ENCODE data around the gene NKD1. TPM values are rescaled to one million over a fixed set of nuclear protein-coding genes. Genes with fewer than 3 reads are reported as not detected.

The NKD1 gene, protein sequence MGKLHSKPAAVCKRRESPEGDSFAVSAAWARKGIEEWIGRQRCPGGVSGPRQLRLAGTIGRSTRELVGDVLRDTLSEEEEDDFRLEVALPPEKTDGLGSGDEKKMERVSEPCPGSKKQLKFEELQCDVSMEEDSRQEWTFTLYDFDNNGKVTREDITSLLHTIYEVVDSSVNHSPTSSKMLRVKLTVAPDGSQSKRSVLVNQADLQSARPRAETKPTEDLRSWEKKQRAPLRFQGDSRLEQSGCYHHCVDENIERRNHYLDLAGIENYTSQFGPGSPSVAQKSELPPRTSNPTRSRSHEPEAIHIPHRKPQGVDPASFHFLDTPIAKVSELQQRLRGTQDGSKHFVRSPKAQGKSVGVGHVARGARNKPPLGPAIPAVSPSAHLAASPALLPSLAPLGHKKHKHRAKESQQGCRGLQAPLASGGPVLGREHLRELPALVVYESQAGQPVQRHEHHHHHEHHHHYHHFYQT
- total RNA-seq = under 1 TPM; 0.73 to 0.96 TPM

DNA sequence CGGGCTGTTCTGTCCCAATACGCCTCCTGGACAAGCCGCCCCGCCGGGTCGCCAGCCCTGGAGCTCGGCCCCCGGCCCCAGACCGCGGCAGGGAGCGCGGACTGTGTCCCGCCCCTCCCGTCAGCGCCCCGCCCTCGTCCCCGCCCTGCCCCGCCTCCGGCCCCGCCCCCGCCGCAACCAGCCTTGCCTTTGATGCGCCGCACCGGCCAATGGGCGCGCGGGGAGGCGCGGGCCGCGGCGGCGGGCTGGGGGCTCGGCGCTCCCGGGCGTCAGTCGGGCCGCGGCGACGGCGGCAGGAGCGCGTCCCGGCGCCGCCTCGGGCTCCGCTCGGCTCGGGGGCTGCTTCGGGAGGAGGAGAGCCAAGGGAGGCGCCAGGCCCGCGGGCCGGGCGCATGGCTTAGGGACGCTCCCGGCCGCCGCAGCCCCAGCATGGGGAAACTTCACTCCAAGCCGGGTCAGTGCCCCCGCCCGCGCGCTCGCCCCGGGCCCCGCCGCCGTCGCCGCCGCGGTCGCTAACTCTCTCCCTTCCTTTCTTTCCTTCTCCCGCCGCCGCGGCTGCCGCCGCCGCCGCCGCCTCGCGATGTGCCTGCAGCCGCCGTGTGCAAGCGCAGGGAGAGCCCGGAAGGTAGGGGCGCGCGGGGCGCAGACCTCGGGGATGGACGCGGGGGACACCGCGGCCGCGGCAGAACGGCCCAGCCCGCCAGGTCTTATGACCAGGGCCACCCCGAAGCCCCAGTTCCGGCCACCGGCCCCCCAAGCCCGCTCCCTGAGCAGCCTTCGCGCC is at the start of gene NKD1:
Gene NKD1 (plus strand): TSS at position 272 of the 784 bp plus-strand sequence. CDS start 158 bp downstream, at position 430.

DNA sequence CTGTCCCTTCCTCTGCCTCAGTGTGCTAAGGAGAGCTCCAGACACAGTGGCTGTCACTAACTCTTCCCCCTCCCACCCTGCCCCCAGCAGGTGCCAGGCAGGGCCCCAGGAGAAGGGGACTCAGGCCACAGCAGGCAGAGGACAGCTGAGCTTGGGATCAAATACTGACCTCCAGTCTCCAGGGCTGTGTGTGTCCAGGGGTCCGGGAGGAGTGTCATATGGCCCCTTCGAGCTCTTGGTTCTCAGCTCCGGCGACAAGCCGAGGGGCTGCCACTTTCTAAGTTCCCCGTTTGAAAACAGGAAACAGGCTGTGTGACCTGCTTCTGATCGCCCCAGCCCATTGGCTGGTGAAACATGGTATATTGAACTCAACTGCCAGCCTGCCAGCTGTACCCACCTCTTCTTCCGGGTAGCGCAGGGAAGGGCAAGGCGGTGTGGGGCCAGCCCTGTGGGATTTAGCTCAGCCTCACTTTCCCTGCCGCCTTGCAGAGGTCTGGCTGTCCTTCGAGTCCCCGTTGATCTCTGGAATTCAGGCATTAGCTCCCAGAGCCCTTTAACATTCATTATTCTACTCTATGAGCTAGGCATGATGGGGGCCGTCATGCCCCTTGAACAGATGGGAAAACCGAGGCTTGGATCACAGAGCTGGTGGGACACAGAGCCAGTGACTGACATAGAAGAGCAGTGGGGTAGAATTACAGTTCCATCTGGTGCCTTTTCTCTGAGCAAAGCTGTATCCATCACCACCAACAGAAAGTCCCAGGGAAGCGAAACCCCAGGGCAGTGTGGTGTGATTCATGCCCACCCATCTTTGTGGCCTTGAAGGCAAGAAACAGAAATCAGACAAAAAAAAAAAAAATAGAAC is 133.1 kb downstream of the NKD1 start, which contains the start of gene SNX20:
Gene SNX20 (minus strand): TSS at position 292 of the 865 bp plus-strand sequence. CDS start 3,786 bp downstream, outside the sequence.

GRCh38 chr16:50692999-50693781 is 145.0 kb downstream of the NKD1 start, which contains the start of gene NOD2:
Gene NOD2 (plus strand): TSS chr16:50693606. CDS start chr16:50699496, 5,890 bp downstream.

Other genes with a start within 250 kb of the NKD1 start
- gene BRD7, start 179.4 kb upstream of the NKD1 start, total RNA-seq = 10 to 100 TPM; 79.9 to 87.4 TPM
- gene SNX20, start 132.9 kb downstream of the NKD1 start, total RNA-seq = 10 to 100 TPM; 75.0 to 76.4 TPM
- gene NOD2, start 145.2 kb downstream of the NKD1 start, total RNA-seq = 1 to 10 TPM; 1.5 to 1.8 TPM
- gene CYLD, start 193.7 kb downstream of the NKD1 start, total RNA-seq = 100 to 1,000 TPM; 262 to 265 TPM

All from activated naive CD4-positive, alpha-beta T cell treated with anti-CD3 and anti-CD28 coated beads, Interleukin-2, amount 10 ng/mL, durations not matched to agents 5 hours and 36 hours (primary cell).